Dermis microvascular lymphatic vessel endothelial cell (primary cell): ENCODE results near the gene POFUT2. TPM values are rescaled to one million over a fixed set of nuclear protein-coding genes. Genes with fewer than 3 reads are reported as not detected.

ENCODE experiments used
- DNase-seq, 2 donors: peaks; one replicate each; pipeline versions ENCODE4 v3.0.0 to v3.0.0-alpha.2; 2010; ENCODE audit warnings: low read depth in 2 of 2
- total RNA-seq: library from RNA; depleted of rRNA; stranded (reverse); fragments of >200 nt; gene quantifications from 2 replicates; pipeline ENCODE4 v1.2.1, GENCODE V29; 2014

The POFUT2 gene
- total RNA-seq, 1 donor from 2014 or later = 11.4 TPM

DNA sequence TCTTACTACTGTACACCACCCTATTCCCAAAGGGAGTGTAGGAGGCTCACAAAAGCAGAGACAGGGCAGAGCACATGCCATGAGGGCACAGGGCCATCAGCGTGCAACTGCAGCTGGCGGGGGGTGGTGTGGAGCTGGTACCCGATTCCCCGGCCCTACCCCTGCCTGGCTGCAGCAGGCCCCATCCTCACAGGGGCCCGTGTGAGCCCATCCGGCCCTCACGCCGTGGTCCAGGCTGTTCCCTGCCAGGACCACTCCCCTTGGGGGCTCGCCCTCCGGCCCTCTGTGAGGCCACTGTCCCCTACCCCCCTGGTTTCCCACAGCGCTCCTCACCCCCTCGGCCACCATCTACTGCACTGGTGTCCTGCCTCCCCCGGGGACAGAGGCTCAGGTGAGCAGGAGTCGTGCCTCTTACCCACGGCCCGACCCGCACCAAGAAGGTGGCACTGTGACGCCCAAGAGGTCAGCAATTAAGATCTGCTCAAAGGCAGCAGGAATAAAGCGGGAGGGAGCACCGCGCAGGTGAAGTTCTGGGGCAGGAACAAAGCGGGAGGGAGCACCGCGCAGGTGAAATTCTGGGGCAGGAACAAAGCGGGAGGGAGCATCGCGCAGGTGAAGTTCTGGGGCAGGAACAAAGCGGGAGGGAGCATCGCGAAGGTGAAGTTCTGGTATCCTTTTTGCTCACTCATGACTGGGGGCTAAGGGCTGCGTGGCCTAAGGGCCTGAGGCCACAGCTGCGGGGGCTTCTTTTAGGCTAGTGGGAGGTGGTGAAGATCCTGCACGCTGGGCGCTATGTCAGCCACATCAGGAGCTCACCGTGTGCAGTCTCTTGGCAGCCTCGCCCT, 3.9 kb downstream of the POFUT2 start:
- no peak for DNase-seq

DNA sequence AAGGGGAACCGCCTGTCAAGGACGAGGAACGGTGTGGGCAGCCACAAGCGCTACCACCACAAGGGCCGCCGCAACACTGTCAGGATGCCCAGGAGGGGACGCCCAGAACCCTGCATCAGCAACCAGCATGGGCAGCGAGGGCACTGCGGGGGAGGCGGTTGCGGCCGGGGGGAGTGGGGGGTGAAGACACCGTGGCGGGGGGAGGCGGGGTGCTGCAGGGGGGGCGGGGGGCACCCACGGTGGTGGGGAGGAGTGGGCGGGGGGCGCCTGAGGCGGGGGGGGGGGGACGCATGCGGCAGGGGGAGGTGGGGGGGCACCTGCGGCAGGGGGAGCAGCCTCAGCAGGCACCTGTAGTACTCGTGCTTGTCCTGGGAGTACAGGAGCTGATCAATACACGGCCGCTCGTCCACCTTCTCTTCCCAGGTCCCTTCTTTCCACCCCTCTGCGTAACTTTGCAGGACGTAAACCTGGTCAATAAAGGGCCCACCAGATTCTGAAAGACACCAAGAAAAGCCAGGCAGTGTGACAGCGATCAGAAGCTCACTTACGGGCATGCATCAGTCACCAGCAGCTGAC, 4.6 kb downstream of the POFUT2 start:
- DNase-seq = no peak

DNA sequence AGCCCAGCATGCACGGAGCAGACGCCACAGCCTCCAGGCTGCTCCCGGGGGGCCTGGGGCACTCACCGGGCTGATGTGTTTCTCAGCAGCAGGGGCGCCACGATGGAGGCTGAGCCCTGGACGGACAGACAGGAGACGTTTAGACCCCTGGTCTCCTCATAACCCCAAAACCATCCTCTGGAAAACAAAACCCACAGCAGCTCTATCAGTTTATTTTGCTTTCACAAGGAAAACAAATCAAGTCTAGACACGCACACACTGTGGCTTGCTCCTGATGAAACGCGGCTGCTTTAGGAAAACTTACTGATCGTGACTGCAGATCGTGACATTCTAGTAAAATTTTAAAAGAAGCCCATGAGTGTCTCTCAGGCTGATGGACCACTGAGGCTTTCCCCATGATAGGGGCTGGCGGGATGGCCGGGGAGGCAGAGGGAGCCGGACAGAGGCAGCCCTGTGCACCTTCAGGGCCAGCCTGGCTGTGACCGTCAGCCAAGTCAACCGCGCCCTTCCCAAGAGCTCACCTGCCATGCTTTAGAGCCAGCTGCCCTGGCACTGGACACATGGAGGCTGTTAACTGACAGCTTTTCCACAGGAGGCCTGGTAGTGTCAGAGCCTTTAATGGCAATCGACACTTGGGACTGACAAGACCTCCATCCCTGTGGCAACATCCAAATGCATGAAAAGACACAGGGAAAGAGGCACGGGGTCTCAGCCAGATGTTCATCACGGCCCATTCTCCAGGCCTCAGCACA, 5.2 kb downstream of the POFUT2 start:
- DNase-seq = no peak

DNA sequence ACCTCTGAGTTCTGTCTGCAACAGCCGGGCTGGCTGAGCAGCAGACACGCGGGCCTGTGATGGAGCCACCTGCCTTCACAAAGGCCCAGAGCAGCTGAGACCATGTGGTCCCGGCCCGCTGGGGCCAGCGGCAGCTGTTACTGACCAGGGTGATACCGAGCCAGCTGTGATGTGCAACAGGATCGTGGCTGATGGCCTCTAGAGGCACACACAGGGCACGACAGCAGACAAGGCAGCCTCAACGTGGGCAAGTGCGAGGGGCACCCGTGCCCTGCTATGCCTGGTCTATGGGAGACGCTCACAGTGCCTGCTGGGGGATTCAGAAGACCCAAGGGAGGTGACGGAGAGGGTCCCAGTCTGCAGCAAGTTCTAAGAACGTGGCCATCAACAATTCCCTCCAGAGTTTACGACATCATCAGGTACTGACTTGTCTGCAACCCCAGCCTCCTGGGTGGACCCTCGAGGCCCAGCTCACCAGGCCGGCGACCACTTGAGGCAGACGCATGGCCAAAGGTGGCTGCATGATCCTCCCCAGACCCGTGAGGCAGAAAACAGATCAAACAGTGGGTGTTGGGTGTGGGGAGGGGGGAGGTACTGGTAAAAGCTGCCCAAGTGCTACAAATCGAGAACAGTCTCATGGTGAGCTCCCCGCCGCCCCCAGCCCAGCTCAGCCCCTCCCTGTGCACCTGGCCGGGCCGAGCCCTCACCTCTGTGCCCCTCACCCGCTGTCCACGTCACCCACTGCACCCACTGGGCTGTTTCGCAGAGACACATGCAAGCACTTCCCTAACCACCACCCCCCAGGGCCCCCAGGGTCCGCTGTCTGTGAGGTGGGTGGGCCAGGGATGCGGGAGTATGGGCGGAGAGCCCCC, 6.0 kb downstream of the POFUT2 start:
- DNase-seq = no peak

DNA sequence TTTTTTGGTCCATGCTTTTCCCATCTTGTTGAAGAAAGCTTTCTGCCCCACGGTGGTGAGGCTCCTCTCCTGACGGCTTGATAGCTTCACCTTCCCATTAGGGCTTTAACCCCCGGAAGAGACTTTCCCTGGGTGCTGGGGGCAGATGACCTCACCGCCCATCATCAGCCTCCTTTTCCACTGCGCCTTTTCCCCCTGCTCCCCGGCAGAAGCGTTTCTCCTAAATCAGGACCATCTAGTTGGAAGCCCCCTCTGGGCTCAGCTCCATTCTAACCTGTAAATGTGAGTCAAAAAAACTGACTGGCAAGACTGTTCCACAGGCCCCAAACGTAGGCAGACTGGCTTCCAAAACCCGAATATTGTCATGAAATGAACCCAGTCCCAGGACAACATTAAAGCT, 6.7 kb downstream of the POFUT2 start:
- DNase-seq = no peak

DNA sequence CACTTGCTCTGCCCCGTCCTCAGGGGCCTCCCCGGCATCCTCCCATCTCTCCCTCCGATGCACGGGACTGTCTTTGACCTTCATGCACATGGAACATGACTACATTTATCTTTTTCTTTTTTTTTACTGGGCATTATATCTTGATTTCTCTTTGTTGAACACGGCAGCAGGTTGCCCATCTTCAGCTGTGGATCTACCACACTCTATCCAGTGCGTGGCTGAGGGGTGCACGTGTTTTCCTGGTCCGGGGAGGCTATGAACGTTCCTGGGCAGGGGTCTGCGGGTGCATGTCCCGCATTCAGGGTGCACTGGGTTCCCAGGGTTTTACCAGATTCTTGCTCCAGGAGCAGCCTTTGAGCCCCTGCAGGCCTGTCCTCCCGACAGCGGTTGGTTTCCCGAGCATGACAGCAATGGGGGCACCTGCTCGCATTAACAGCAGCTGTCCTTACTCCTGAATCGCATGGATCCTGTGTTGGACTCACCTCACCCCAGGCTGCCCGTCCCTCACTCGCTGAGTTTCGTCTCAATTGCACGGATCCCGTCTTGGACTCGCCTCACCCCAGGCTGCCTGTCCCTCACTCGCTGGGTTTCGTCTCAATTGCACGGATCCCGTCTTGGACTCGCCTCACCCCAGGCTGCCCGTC, 7.4 kb downstream of the POFUT2 start:
- no peak for DNase-seq

DNA sequence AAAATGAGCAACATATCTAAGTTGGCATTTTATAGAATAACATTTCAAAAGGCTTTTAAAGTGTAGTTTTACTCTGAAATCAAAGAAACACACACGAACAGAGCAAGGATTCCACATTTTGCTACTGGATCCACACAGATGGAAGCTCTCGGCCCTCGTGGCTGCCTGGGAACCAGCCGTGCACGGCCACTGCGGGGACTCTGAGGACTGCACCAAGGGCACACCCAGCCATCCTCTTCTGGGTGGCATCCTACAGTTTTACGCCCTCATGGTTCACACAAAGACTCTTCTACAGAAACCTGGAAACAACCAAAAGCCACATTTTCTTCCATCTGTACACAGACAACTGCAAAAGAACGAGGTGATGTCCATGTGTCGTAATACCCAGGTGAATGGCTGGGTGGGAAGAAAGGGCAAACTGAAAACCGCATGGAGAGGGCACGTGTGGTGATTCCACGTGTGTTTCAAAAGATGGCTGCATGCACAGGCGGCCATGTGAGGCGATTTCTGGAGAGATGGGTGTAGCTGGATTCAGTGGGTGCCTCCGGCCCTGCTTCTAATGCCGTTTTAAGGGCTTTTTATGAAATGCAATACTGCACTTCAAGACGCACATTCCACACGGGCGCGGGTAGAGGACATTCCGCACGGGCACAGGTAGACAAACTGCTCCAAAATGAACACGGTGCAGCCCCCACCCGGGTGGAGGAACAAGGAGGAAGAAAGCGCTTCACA, 8.1 kb downstream of the POFUT2 start:
- DNase-seq = no peak

DNA sequence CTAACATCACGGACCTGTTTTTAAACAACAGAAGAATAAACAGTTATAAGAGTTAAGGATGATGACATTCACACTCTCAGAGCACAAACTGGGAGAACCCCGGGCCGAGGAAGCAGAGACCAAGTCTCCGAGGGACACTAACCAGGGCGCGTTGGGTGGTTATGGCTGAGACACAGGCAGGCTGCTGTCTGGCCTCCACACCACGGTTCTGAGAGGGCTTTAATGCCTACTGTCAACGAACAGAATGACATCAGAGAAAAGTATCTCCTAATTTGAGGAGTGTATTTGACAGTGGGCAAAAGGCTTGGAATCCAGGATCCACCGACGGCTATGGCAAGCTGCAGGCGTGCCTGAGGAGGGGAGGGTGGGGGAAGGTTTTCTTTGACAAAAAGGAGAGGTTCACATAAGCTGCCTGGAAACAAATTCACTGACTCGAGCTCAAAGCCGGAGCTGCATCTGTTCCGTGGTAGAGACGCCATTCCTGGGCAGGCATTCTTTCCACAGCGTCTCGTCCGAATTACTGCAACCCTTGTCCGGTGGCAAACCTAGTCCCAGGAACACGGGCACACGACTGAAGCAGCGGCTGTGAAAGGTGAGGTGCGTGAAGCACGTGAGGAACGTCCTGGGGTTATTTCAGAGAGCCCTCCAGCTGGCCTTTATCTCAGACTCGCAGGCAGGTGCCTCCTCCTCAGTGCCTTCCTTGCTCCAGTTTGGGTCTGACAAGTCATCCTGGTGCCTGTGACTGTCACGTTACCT, 9.4 kb downstream of the POFUT2 start:
- no peak for DNase-seq

DNA sequence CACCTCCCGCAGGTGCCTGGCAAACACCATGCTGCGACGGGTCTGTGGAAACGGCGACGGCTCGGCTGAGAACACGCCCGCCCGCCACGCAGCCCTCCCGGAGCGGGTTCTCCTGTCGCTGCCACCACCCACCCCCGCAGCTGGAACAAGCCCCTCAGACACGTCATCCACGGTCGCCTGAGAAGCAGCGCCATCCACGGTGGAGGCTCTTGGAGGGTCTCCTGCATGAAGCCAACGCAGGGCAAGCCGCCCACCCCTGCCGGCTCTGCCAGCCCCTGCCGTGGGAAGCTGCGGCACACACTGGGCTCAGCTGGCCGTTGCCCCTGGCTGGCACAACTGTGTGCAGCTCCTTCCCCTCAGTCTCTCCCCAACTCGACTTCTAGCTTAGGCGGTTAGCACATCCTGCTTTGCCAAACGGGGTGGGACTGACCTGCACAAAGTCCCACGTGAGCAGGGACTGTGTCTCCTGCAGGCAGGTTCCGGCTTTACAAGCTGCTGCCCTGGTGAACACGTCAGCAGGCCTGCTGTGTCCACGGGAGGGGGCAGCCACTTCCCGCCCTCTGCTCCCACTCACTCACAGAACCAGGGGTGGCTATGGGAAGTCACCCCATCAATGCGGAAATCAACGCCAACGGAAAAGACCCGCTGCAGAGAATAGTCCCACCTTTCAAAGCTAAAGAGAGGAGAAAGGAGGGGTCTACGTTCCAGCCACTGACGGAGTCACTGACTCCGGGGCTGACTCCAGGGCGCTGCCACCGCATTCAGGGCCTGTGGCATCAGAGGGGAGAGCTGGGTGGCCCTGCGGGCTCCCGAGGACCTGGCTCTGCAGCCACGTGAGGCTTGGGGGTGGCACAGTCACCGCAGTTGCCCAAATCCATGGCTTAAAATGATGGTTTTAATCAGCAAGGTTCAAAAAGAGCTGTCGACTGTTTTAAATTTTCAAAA, 10.3 kb downstream of the POFUT2 start:
- DNase-seq = no peak

DNA sequence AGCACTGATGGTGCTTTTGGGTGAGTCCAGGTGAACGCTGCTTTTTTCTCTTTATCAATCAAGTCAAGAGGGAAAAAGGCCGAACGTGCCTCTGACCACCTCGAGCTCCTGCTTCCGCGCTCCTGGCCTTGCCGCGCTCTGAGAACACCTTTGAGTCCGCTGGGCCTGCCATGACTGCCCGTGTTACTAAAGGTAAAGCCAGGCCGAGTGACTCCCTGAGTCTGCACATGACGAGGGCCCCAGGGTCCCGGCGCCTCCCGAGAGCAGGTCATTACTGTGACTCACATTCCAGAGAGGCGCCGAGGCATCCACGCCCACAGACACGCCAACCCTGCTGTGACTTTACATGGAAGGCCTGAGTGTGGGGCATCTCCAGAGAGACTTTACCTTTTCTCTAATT, 11.1 kb downstream of the POFUT2 start:
- no peak for DNase-seq

DNA sequence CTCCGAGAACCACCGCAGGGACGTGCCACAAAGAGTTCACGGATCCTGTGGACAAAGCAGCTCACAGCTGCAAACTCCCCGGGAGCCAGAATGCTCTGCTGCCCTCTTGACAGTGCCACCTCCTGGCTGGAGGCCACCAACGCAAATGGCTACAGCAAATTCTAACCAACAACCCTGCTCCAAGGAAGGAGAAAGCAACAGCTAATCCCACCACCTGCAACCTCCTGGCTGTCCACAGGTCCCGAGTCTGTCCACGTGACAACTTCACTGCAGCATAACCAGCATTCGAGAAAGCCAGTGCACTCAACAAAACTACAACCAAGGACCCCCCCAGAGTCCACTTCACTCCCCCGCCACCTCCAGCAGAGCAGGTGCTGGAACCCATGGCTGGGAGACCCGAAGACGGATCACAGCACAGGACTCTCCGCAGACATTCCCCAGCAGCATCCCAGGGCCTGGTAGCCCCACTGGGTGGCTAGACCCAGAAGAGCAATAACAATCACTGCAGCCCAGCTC, 17.3 kb downstream of the POFUT2 start:
- no peak for DNase-seq

DNA sequence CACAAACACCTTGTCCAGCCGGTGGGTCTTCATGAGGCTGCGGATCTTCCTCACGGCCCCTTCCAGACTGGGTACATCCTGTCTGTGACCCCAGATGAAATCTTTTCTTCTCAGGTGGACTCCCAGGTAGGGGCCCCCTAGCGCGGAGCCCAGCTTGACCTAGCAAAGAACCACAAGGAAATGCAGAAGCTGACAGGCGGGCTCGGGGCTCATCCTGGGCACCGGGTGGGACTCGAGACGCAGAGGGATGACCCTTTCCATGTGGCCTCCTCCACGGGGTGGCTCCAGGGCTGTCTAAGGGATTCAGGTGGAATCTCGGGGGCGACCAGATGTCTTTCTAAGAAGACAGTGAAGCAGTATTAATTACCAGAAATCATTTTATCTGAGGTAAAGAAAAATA, 17.8 kb downstream of the POFUT2 start:
- no peak for DNase-seq

DNA sequence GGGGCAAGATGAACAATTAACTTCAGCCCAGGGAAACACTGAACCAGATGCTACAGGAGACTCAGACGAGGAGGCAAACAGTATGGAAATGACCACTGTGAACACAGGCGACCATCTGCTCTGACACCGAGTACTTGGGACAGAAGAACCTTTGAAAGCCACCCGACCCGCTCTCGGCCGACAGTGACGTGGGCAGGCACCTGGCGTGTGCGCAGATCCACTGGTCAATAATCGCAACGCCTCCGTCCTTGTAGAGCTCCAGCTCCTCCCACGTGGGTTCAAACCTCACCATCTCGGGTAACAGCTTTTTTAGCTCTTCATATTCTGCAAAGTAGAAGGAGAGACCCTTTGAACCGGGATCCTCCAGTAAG, 20.3 kb downstream of the POFUT2 start:
- DNase-seq = no peak

DNA sequence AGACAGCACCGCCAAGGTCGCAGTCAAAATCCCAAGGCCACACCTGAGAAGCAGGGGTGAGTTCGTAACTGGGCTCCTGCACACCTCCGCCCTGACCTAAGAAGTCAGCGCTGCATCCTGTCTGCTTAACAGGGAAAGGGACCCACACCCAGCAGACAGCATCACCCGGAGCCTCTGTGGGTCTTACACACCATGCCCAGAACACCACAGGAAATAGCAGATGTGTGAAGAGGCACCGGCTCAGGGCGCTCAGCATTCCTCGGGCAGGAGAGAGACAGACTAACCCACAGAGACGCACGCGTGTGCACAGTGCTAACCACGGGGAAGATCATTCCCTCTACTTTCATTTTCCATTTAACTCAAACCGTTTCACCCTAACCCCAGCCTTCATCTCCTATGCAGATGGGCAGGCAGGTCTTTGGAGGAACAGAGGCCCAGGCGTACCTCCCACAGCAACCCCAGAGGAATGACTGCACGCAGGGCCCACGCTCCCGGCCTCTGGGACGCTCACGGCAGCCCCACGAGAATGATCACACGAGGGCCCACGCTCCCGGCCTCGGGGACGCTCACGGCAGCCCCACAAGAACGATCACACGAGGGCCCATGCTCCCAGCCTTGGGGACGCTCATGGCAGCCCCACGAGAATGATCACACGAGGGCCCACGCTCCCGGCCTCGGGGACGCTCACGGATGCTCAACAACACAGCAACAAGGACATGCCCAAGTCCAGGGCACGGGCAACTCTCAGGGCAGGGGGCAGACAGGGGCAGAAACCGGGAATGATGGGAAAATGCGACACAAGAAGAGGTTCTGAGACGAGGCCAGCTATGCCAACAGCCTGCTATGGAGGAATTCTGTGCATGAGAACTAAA, 20.9 kb downstream of the POFUT2 start:
- DNase-seq = no peak

DNA sequence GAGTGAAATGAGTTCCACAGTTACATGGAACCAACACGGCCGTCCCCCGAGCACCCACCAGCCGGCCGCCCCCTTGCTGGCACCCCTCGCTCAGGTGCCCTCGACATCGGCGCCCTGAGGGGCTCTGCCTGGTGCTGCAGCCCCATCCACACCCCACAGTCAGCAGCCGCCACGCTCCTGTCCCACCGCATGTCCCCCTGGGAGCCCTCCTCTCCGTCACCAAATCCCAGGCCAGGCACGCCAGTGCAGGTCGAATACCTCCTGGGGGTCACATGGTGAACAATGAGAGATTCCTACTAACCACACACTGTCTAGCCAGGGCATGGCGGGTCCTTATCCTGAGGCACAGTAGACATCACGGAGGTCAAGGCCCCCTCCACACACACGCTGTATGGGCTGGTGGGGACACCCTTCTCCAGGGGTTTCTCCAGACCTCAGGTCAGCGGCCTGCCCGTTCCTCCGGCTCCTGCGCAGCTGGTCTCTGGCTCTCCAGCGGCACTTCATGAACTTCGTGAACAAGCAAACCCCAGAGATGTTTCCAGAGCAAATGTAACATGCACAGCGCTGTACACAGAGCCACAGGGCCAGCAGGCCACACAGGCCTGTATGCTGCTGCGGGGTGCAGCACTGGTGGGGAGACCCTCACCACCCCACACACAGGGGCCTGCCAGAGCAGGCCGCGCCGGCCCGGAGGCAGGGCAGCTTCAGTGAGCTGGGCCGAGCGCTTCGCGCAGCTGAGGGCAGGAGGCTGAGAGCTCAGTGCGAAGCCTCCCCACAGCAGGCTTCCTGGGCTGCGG, 21.8 kb downstream of the POFUT2 start:
- no peak for DNase-seq

DNA sequence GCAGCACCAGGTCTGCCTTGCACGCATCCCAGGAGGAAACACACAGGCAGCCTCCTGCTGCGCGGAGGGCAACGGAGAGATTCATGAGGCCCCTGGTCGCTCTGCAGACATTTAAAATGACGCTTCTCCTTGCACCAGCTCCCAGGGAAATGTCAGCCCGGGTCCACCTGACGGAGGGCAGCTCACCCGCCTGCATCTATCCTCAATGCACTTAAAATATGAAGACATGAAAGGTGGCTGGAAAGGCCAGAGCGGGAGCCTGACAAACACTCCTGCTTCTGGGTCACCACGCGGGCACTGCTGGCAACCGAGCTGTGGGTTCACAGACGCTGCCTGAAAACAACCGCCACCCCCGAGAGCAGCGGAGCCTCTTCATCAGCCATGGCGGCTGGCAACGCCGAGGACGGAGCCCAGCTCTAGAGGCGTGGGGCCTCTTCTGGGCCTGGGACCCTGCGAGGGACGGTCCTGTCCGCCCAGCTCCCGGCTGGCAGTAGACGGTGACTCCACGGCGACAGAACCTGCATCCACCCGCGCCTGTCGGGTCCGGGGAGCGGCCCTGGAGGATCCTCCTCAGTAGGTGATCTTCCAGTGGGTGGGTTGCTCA, 22.7 kb downstream of the POFUT2 start:
- DNase-seq = no peak
